ENCODE results near the gene BAIAP2.
"Not testable (repeated sequence)": the region's sequence is repeated elsewhere in the genome, so short reads cannot be mapped to it uniquely, and the experiment has no call there.

BAIAP2 gene

GRCh38 chr17:81022344-81022676, 12.6 kb upstream of the BAIAP2 start:
- no peak for DNase-seq

GRCh38 chr17:81025065-81025740, 9.7 kb upstream of the BAIAP2 start:
- DNase-seq: peak in 1 of 2 donors; percentile 79

DNA sequence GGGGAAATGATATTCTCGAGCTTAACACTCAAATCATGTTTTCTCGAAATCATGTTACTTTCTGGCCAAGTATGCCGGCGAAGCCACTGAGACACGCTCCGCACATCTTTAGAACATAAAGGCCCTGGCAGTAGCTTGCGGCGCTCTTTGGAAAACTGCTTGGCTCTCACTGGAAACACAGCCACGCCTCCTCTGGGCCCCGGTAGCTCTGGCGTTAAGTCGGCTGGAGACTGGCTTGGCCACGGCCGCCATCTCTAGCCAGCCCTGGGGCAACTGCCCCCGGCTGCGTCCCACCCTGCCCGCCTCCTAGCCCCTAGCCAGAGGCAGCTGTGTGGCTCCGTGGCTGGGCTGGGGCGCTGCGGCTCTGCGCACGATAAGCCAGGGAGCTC, 9.2 kb upstream of the BAIAP2 start:
- DNase-seq: peak; percentile 40 to 79

DNA sequence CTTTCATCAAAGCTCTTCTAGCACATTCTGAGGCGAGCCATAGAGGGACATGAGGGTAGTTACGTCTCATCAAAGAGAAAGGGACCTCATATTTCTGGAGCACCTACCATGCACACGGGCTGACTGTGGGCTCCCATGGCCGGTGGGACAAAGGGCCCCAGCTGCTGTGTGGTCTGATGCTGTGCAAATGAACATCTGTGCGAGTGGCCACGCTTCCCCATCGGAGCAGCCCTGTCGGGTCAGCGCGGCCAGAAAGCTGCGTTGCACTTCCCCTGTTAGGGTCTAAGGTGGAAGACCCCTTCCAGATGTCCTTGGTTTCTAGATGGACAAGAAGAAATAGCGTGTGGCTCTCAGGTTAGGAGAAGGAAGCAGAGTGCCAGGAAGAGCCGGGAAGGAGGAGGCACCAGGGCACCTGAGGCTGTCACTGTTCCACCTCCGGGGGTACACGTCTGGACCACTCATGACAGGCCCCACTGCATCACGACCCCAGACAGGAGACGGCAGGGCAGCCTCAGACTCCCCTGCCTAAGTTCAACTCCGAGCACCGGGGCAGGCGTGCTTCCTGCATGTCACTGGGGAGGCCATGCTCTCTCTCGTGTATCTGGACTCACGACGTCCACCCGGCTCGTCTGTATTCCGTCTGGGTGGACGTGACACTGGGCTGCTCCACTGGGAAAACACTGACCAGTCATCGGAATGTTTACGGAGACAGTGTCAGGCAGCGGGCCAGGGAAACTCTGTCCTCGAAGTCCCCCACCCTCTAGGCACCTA, 8.5 kb upstream of the BAIAP2 start:
- DNase-seq: no peak

DNA sequence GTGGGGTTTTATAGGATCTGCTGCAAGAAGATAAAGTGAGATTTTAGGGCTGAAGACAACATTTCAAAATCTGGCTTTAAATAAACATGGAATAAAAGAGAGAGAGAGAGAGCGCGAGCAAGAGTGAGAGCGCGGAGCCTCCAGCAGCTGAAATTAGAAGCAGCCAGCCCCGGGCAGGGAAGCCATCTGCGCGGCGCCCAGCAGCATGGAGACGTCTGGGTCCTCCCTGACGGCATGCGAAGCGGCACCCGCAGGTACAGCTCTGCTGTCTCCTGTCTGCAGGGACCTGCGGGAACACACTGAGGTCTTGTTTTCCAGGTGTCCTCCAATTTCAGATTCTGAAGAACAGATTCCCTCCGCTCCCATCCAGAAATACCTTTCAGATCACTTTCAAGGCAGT, 7.9 kb upstream of the BAIAP2 start:
- DNase-seq: no peak

- DNase-seq: no peak
Measured at GRCh38 chr17:81027591-81028505, 7.1 kb upstream of the BAIAP2 start.

GRCh38 chr17:81028506-81028858, 6.5 kb upstream of the BAIAP2 start:
- no peak for DNase-seq

DNA sequence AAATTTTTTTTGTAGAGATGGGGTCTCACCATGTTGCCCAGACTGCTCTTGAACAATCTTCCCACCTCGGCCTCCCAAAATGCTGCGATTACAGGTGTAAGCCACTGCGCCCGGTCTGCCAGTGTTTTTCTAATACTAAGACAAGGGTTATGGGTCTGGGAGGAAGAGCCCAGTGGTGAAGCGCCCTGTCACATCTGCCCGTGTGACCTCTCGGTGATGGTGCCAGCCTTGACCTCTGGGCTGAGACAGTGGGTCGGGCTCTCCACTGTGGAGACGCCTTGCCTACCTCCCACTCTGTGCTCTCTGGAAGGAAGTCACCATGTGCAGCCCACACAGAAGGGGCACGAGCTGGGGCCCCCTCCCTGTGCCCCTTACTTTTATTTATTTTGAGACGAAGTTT, 5.1 kb upstream of the BAIAP2 start:
- DNase-seq: no peak

GRCh38 chr17:81030312-81030711, 4.6 kb upstream of the BAIAP2 start:
- DNase-seq: not testable (repeated sequence)

DNA sequence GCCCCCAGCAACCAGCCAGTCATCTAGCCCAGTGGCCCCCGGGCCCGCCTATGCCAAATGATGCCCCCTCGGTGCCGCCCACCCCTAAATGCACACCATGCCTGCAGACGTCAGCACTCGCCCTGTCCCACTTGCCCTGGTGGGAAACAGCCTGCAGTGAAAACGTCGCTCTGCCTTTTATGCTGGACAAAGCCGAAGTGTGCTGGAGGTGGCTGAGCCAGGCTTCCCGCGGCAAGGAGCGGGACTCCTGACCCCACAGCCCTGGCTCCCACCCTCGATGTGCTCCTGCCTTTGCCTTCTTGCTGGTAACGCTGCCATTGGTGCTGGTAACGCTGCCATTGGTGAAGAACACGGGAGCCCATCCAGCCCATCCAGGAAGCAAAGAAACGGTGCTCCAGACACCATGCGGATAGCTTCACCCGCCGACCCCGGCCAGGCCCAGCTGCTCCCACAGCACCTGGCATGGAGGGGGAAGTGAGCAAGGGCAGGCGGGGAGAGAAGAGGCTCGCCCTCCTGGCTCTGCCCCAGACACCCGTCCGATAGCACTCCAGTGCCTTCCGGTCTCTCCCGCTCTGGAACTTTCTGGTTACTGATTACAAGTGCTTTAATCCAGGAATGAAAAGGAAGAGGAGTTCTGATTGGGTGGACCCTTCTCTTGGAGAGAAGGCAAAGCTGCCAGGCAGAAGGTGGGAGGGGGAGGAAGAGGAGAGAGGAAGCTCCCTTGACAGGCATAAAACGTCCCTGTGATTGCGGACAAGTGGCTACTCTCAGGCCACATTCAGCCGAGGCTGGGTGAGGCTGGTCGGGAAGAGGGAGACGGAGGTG, 4.0 kb upstream of the BAIAP2 start:
- no peak for DNase-seq

GRCh38 chr17:81031566-81032550, 3.1 kb upstream of the BAIAP2 start:
- no peak for DNase-seq

DNA sequence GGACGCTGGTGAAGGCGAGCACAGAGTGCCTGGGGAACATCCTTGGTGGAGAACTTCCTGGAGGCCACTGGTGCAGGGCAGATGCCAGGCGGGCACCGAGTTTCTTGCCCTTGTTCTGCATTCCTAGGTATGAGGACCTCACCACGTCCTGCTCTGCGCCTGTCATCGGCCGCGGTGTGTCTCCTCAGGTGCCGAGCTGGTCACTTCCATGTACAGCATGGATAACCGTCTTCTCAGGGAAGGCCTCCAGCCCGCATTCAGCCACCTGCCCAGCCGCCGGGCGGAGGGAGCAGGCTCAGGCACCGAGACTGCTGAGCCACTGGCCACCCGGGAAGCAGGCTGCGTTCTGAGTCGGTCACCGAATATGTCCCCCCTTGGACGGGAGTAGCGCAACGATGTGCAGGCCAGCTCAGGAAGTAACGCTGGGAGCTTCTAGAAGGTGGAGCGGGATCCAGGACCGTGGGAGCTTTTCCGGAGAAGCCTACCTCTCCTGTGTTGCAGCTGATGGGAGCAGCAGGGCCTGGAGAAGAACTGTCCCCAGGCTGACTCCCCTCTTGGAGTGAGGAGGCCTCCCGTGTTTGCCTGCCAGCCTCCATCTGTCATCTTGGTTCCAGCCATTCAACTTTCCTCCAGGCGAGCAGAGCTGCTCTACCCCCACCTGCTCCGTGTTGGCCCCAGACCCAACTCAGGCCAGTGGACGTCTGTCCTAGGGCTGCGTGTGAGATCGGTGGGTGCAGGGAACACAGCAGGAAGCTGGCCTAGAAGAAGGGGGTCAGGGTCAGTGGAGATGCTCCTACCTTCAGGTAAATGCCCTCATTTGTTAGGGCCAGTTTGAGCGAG, 2.1 kb upstream of the BAIAP2 start:
- DNase-seq: no peak

DNA sequence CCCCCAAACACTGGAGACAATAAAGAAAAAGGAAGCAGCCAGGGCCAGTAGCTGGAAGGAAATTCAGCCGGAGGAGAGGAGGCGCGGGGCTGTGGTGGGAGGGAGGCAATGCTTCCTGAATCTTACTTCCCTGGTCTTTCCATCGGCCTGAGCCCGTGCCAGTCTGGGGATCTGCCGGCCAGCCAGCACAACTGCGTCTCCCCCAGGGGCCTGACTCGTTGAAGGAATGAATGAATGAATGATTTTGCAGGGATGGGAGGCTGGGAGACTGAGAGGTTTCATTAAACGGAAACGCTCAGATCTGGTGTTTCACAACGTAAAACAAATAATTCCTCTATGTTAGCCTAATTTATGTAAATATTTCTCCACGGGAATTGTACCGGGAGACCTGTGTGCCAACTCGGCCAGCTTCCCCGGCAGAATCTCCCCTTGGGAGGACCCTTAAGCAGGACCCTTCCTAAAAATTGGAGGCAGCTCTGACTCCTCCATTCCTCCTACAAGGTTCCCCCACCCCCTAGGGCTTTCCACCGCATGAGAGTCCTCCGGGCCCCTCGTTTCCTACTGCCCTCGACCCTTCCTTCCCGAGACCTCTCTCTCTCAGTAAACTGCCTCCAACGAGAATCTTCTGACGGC, 1.3 kb upstream of the BAIAP2 start:
- no peak for DNase-seq

GRCh38 chr17:81034168-81034777, 678 bp upstream of the BAIAP2 start:
- DNase-seq: no peak

DNA sequence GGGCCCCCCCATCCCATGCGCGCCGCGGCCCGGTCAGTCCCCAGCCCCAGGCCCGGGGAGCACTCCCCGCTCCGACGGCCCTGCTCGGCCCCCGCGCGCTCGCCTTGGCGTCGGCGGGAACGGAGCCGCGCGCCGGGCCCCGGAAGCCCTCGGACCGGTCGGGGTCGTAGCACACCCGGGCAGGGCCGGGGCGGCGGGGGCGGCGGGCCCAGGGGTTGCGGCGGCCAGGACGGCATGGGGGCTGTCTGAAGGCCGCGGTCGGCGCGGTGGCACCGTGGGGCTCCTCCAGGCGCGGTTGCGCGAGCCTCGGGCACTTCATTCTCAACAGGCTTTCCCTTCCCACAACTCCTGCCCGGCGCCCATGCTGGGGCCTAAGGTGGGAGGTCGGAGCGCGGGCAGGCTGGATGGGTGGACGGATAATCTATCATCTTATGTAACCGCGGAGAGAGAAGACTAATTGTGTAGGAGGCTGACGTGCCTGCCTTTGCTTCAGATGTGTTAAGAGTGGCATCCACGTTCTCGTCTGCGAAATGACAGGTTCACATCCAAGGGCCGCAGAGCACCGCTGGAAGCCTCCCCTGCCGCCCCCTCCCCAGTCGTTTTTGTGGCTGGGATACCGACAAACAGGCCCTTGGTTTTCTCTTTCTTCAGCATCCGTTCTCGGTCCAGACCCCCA, 708 bp downstream of the BAIAP2 start:
- no peak for DNase-seq

- DNase-seq: no peak
Measured at GRCh38 chr17:81036197-81036941, 1.4 kb downstream of the BAIAP2 start.

DNA sequence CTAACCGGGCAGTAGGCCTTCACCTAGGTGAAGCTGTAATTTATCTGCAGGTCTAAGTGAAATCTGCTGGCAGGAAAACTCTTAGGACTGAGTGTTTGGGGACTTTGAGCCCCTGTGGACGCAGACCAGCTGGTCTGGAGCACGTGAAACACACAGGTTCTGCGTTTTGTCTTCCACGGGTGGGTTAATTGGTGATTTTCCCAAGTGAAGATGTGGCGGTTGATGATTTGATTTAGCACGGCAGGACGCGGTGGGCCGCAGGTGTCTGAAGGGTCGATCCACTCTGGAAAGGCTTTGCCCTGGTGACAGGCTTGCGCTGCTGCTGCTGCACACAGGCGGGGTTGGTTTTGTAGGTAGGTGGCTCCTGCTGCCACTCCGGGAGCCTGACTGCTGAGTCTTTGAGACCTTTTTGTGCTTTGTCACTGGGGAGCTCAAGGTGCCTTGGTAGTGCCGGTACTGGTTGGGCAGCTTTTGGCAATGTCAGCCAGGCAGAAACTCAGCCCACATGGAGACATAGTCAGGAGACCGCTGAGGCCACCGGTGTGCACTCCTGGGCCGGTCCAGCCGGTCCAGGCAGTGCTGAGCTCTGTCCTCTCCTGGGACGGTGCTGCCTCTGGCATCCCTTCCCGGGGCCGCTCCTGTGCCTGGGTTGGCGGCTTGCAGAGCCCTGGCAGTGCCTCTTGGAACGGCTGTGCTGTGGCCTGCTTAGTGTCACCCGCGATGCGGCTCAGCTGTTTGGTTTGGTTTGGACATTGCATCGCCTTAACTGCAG, 2.3 kb downstream of the BAIAP2 start:
- DNase-seq: no peak

Data from hippocampal formation (tissue), 2 donors.